NCI-H526 (cell line): Measurements from ENCODE around the gene SLC6A16.
A peak's percentile ranks its signal among the peaks of the same experiment; 100 is the strongest.
"Not testable (repeated sequence)": the region's sequence is repeated elsewhere in the genome, so short reads cannot be mapped to it uniquely, and the experiment has no call there.

Experiments
- DNase-seq, 2 experiments: peaks; one replicate each; lab custom pipeline; 2025; lab: John Stamatoyannopoulos, UW

The SLC6A16 gene

GRCh38 chr19:49344505-49345423 lies 19.8 kb upstream of the SLC6A16 start:
- DNase-seq = no peak

GRCh38 chr19:49343123-49343522 lies 18.1 kb upstream of the SLC6A16 start:
- no peak for DNase-seq

- no peak for DNase-seq
These were observed 17.3 kb upstream of the SLC6A16 start for GRCh38 chr19:49342291-49342721.

DNA sequence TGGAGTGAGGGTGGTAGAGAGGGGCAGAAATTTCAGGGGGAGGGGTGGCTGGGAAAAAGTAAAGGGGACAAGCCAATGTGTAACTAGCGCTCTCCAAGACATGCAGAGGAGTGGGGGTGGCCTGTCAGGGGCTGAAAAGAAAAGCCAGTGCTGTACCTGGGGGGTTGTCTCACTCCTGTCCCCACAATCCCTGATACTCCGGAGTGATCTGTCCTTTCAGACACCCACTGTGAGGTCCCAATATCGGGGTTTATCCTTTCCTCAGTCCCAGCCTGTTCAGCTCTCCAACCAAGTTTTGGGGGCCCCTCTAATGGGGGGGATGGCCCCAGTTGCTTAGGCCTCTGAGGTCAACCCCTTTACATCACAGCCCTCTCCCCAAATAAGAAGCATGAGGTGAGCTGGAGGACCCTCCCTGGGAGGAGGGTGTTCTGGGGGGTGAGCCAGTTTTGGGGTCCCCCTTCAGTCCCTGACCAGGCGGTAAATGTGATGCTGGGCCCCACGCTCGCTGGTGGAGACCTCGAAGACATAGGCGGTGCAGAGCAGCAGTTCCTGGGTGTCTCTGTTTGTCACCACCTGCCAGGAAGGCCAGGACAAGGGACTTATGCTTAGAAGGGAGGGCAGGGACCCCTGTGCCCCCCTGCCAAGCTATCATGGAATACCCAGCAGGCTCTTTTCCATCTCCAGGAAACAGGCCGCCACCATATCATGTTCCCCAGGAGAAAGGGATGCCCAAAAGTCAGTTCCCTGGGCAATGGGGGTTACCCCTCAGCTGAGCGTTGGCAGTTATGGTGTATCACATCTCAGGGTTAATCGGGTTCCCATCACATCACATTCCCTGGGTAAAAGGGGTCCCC lies 16.1 kb upstream of the SLC6A16 start:
- DNase-seq = no peak

DNA sequence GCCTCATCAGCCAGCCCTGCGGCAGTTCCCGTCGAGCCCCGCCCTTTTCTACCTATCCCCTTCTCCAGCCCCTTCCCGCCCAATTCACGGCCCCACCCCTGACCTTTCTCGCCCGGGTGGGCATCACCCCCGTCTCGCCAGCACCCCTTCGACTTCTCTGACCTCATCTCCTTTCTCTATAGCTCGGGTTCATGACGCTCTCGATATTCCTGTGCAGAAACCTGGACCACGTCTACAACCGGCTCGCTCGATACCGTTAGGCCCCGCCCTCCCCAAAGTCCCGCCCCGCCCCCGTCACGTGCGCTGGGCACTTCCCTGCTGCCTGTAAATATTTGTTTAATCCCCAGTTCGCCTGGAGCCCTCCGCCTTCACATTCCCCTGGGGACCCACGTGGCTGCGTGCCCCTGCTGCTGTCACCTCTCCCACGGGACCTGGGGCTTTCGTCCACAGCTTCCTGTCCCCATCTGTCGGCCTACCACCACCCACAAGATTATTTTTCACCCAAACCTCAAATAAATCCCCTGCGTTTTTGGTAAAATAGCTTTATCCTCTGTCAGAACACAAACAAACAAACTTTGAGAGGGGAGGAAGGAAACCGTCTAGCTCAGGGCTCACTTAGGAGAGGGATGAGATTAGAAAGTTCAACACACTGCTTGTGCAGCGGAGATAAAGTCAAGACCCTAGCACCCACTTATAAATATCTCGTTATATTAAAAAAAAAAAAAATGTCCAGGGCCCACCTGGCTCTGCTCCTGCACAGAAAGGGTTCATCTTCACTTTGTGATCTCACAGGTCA lies 15.3 kb upstream of the SLC6A16 start:
- DNase-seq = peak; percentile 50 to 72

- DNase-seq = peak; percentile 84 to 87
These were observed 14.5 kb upstream of the SLC6A16 start for GRCh38 chr19:49339301-49340068.

GRCh38 chr19:49338691-49339300 lies 13.8 kb upstream of the SLC6A16 start:
- DNase-seq = peak; percentile 81 to 92

GRCh38 chr19:49338023-49338677 lies 13.2 kb upstream of the SLC6A16 start:
- no peak for DNase-seq

GRCh38 chr19:49337267-49338022 lies 12.5 kb upstream of the SLC6A16 start:
- no peak for DNase-seq

- no peak for DNase-seq
These were observed 11.7 kb upstream of the SLC6A16 start for GRCh38 chr19:49336482-49337266.

- no peak for DNase-seq
These were observed 10.9 kb upstream of the SLC6A16 start for GRCh38 chr19:49335784-49336481.

GRCh38 chr19:49335071-49335783 lies 10.2 kb upstream of the SLC6A16 start, which contains the start of gene CD37:
Gene CD37, plus strand, starts transcription at chr19:49335406. Its CDS starts 135 bp downstream, at chr19:49335541.
- no peak for DNase-seq

- DNase-seq = no peak
These were observed 8.9 kb upstream of the SLC6A16 start for GRCh38 chr19:49333811-49334288.

GRCh38 chr19:49333418-49333805 lies 8.4 kb upstream of the SLC6A16 start:
- DNase-seq = no peak

DNA sequence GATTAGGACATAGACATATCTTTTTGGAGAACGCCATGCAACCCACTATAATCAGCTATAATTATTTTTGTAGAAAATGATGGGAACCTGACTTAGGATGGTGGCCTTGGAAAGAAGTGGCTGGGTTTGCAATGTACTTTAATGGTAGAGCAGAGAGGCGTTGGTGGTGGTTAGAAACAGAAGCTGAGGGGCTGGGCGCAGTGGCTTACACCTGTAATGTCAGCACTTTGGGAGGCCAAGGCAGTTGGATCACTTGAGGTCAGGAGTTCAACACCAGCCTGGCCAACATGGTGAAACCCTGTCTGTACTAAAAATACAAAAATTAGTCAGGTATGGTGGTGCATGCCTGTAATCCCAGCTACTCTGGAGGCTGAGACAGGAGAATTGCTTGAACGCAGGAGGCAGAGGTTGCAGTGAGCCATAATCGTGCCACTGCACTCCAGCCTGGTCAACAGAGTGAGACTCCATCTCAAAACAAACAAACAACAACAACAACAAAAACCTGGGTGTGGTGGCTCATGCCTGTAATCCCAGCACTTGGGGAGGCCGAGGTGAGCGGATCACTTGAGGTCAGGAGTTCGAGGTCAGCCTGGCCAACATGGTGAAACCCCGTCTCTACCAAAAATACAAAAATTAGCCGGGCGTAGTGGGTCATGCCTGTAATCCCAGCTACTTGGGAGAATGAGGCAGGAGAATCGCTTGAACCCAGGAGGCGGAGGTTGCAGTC lies 7.9 kb upstream of the SLC6A16 start:
- not testable (repeated sequence) for DNase-seq

DNA sequence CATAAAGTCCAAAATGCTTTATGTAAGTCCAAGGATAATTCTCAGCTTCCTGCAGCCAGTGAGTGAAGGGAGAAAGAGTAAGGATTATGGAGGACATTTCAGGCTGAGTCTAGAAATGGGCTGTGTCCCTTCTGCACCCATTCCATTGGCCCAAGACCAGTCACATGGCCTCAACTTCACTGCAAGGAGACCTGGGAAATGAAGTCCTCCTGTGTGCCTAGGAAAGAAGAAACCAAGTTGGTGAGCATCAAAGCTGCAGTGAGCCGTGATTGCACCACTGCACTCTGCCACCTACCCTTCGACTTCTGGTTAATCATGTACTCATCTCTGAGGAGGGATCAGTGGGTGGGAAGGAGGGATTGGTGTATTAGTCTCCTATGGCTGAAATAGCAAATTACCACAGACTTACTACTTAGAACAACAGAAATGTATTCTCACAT lies 6.6 kb upstream of the SLC6A16 start:
- DNase-seq = peak; percentile 1 to 39
